Measurements from ENCODE around the gene SORCS2. TPM values are rescaled to one million over a fixed set of nuclear protein-coding genes. Genes with fewer than 3 reads are reported as not detected.

The SORCS2 gene
- total RNA-seq, 1 experiment from 2014 or later = not detected

DNA sequence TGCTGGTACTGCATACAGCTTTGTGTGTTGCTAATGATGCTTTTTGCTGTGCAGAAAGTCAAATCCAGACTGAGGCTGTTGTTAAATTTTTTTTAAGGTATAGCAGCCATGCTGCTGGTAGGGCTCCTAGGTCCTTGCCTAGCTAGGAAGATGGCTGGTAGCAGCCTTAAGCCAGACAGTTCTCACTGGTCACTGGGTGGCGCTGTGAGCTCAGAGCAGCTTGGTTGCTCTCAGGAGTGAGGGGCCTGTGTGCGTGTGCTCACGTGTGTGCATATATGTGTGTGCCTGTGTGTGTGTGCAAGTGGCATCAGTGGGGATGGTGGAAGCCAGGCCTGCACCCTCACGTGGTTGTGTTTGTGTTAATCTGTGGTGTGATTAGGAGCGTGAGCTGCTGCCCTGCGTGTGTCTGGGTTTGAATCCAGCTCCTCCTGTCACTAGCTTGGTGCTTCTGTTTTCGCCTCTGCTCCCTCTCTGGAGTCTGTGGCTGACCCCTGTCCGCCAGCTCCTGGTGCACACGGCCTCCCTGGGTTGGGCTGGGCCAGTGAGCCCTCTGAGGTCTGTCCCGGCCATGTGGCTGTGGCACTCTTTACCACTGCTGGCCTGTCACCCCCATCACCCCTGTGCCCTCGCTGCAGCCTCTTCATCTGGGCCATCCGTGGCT lies 46.1 kb downstream of the SORCS2 start:
- POLR2A ChIA-PET = no interaction called here
- no TSS peak for BruUV-seq (replicated peaks)
- no peak overlapping the region for H3K4me3 Mint-ChIP-seq (ENCODE audit: unreplicated experiment)
- TF ChIP-seq, protein P1, sequence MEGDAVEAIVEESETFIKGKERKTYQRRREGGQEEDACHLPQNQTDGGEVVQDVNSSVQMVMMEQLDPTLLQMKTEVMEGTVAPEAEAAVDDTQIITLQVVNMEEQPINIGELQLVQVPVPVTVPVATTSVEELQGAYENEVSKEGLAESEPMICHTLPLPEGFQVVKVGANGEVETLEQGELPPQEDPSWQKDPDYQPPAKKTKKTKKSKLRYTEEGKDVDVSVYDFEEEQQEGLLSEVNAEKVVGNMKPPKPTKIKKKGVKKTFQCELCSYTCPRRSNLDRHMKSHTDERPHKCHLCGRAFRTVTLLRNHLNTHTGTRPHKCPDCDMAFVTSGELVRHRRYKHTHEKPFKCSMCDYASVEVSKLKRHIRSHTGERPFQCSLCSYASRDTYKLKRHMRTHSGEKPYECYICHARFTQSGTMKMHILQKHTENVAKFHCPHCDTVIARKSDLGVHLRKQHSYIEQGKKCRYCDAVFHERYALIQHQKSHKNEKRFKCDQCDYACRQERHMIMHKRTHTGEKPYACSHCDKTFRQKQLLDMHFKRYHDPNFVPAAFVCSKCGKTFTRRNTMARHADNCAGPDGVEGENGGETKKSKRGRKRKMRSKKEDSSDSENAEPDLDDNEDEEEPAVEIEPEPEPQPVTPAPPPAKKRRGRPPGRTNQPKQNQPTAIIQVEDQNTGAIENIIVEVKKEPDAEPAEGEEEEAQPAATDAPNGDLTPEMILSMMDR (IDR thresholded peaks at IDR 0.05; ENCODE audit: unreplicated experiment) = no peak
- H3K27ac Mint-ChIP-seq (ENCODE audit: low read depth, unreplicated experiment) = no peak overlapping the region
- peaks cover 13% of the 10 kb centered on the region for H3K27me3 Mint-ChIP-seq (ENCODE audit: insufficient read depth, unreplicated experiment)
- CTCF ChIA-PET = interaction anchor here (1.4 kb wide), 1 partner anchor 101 kb away, joined by 4 read pairs; no protein-coding TSS in a partner anchor
- intact Hi-C loops (cut with micrococcal nuclease) = no loop called here
- H3K36me3 Mint-ChIP-seq (ENCODE audit: insufficient read depth, unreplicated experiment) = no peaks in the 10 kb centered on the region
- no peaks in the 10 kb centered on the region for H3K4me1 Mint-ChIP-seq (ENCODE audit: insufficient read depth, unreplicated experiment)
- peaks cover 5% of the 10 kb centered on the region for H3K9me3 Mint-ChIP-seq (ENCODE audit: unreplicated experiment)
- no peak for DNase-seq (ENCODE audit: unreplicated experiment)

DNA sequence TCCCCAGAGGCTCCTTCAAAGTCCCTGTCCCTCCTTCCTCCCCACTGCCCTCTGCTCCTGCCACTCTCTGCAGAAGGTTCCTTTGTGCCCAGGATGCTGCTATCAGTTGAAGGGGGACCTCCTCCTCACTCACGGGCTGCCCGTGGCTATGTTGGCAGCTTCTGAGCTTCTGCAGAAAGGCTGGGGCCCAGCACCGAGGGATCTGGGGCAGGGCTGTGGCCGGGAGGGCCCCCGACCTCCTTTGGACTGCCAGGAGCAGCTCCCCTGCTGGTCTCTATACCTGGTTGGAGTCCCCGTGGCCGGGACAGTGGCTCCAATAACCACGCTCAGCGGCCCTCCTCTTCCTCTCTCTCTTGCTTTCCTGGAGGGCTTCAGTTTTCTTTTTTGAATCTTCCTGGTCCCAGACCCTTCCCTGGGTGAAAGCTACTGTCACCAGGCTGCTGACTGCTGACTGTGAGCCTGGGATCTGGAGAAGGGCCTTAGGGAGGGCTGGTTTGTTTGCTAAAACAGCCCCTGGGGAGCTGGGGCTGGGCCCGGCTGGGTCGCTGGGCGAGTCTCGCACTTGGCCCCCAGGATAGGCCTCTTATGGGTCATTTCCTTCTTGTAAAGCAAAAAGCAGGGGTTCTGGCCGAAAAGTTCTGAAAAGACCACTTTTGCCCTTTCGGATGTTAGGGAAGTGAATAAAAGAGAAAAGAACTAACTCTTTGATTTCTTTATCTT lies 46.9 kb downstream of the SORCS2 start:
- TF ChIP-seq, protein P1 (IDR thresholded peaks at IDR 0.05; ENCODE audit: unreplicated experiment) = no peak
- no peak for DNase-seq (ENCODE audit: unreplicated experiment)
- POLR2A ChIA-PET = no interaction called here

DNA sequence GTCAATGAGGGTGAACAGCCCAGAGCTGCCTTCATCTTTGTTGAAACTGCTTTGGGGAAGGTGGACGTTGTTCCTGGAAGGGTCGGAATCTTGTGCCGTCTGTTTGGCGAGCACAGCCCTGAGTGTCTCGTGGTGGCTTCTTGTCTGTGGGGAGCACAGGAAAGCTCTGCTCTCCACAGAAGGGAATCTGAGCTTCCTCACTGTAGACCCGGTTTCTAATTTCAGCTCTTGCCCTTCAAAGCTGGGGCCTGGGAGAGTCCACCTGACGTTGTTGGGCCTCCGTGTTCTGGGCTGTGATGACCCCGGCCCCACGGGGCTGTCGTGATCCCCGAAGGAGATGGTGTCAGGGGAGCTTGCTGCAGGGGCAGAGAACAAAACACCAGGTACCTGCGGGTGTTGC lies 47.5 kb downstream of the SORCS2 start:
- Mint-ChIP-seq H3K4me3 (ENCODE audit: unreplicated experiment) (no peak overlapping the region), H3K9me3 (ENCODE audit: unreplicated experiment) (peaks cover 5% of the 10 kb centered on the region), H3K4me1 (ENCODE audit: insufficient read depth, unreplicated experiment) (no peaks in the 10 kb centered on the region), H3K36me3 (ENCODE audit: insufficient read depth, unreplicated experiment) (no peaks in the 10 kb centered on the region), H3K27ac (ENCODE audit: low read depth, unreplicated experiment) (no peak overlapping the region), H3K27me3 (ENCODE audit: insufficient read depth, unreplicated experiment) (peaks cover 13% of the 10 kb centered on the region)
- ChIA-PET CTCF (interaction anchor here (1.0 kb wide), 1 partner anchor 50 kb away, joined by 4 read pairs; no protein-coding TSS in a partner anchor), POLR2A (no interaction called here)
- TF ChIP-seq, protein P1 (IDR thresholded peaks at IDR 0.05; ENCODE audit: unreplicated experiment) = no peak
- DNase-seq (ENCODE audit: unreplicated experiment) = no peak
- no TSS peak for BruUV-seq (replicated peaks)
- intact Hi-C loops (cut with micrococcal nuclease) = no loop called here

More for the DNA sequence above, 46.9 kb downstream of the SORCS2 start:
- Mint-ChIP-seq H3K27ac (ENCODE audit: low read depth, unreplicated experiment) (no peak overlapping the region), H3K4me3 (ENCODE audit: unreplicated experiment) (no peak overlapping the region), H3K9me3 (ENCODE audit: unreplicated experiment) (peaks cover 5% of the 10 kb centered on the region), H3K4me1 (ENCODE audit: insufficient read depth, unreplicated experiment) (no peaks in the 10 kb centered on the region), H3K36me3 (ENCODE audit: insufficient read depth, unreplicated experiment) (no peaks in the 10 kb centered on the region), H3K27me3 (ENCODE audit: insufficient read depth, unreplicated experiment) (peaks cover 13% of the 10 kb centered on the region)
- CTCF ChIA-PET = interaction anchor here (1.0 to 1.4 kb wide), 2 partner anchors 49 to 100 kb away, joined by 4 read pairs; no protein-coding TSS in a partner anchor
- intact Hi-C loops (cut with micrococcal nuclease) = no loop called here
- no TSS peak for BruUV-seq (replicated peaks)

DNA sequence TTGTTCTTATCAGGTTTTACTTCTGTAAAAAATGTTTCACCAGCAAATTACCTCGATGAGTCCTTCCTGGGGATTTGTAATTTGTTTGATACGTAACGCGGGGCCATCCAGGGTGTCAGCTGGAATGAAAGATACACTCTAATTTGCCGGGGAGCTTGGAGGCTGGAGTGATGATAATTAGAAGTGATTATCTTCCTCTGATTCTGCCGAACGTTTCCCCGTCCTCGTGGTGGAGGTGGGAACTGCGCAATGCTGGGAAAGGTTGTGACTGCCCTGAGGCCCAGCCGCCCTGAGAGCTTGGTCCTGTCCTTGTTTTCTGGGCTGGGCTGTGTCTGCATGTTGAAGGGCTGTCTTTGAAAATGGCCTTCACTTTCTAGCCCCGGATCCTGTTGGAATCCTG lies 48.0 kb downstream of the SORCS2 start:
- TF ChIP-seq, protein P1 (IDR thresholded peaks at IDR 0.05; ENCODE audit: unreplicated experiment) = no peak
- BruUV-seq (replicated peaks) = no TSS peak
- Mint-ChIP-seq H3K27ac (ENCODE audit: low read depth, unreplicated experiment) (no peak overlapping the region), H3K36me3 (ENCODE audit: insufficient read depth, unreplicated experiment) (no peaks in the 10 kb centered on the region), H3K27me3 (ENCODE audit: insufficient read depth, unreplicated experiment) (peaks cover 13% of the 10 kb centered on the region), H3K4me1 (ENCODE audit: insufficient read depth, unreplicated experiment) (no peaks in the 10 kb centered on the region), H3K9me3 (ENCODE audit: unreplicated experiment) (peaks cover 5% of the 10 kb centered on the region), H3K4me3 (ENCODE audit: unreplicated experiment) (no peak overlapping the region)
- DNase-seq (ENCODE audit: unreplicated experiment) = no peak
- ChIA-PET POLR2A (no interaction called here), CTCF (interaction anchor here (1.0 kb wide), 1 partner anchor 50 kb away, joined by 4 read pairs; no protein-coding TSS in a partner anchor)
- intact Hi-C loops (cut with micrococcal nuclease) = no loop called here

Data from MCF 10A (cell line).